G401 (cell line): Measurements from ENCODE around the gene FOXO1. TPM values are rescaled to one million over a fixed set of nuclear protein-coding genes. Genes with fewer than 3 reads are reported as not detected.

Experiments
- DNase-seq: peaks from one replicate; pipeline ENCODE4 v3.0.0-alpha.2; 2015; ENCODE audit warnings: low spot score
- in situ Hi-C: cut with HindIII; loops from 2 replicates; pipeline ENCODE4 v1.10.0; 2016; ENCODE audit warnings: low sequenced_read_pairs, mixed read lengths
- total RNA-seq: library from RNA; depleted of rRNA; stranded (reverse); fragments of >200 nt; shearing (Covaris generic); gene quantifications from 2 replicates; pipeline ENCODE4 v1.2.3, GENCODE V29; 2014

The FOXO1 gene
- total RNA-seq, 1 experiment from 2014 or later: 0.17 TPM

DNA sequence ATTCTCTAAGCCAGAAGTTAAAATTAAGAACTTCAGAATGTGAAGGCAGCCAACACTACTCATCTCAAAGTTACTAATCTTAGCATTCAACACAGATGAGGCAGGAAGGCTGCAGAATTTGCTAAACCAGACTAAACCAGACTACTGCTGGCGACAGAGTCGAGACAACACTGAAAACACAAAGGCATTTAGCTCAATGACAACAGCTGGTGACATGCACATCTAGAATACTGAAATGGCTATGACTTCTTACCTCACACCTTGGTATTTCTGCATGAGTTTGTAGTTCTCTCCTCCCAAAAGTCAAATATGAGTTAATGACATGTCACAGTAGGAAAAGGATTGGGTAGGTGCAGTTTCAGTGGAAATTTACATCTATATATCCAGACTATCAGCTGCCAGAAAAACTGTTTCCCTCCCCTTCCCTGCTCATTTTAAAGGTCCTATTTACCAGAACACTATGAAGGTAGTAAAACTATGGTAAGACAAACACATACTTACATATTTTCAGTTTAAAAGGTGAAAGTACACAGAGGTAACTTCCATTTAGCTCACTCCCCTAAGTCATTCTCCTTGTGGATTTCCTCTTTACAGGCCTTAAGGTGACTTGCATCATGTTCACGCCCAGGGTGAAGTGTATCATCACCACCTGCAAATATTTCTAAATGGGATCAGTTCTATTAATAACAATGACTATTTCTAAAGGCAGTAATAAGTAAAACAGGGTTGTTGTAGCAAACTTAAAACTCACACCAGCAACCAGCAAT is 21.4 kb downstream of the FOXO1 start:
- DNase-seq: no peak

DNA sequence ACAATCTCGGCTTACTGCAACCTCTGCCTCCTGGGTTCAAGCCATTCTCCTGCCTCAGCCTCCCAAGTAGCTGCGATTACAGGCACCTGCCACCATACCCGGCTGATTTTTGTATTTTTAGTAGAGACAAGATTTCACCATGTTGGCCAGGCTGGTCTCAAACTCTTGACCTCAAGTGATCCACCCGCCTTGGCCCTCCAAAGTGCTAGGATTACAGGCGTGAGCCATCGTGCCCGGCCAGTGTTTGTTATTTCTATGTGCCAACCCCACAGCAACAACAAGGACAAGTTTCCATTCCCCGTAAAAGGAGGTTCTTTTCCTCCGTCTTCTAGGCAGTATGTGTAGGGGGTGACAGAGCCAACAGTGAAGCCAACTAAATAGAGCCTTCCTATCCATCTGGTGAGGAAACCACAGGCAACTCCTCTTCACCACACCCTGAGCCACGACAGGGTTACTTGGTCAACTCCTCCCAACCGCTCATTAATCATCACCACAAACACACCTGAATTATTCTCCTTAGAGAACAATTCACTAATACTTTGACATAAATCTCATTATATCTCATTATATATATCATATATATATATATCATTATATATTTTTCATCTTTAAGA is 25.5 kb downstream of the FOXO1 start:
- no peak for DNase-seq
- in situ Hi-C loops: no loop called here

More for the DNA sequence above, 21.4 kb downstream of the FOXO1 start:
- in situ Hi-C loops: no loop called here

DNA sequence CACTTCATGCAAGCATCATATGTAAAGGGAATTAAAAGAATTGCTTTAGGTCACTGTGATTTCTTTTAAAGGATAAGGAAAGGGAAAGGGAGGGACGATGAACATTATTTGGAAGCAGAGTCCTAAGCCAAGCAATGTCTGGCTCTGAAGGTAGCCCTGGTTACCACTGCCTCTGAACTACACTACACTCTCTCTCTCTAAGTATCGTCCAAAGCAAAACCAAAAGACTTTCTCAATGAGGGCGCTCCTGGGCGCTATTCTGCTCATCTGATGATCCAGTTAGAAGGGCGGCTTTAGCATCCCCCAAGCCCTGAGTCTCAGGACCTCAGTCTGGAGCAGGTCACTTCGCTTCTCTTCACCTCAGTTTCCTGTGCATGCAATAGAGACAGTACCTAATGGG is 26.2 kb downstream of the FOXO1 start:
- in situ Hi-C loops: no loop called here
- DNase-seq: no peak

DNA sequence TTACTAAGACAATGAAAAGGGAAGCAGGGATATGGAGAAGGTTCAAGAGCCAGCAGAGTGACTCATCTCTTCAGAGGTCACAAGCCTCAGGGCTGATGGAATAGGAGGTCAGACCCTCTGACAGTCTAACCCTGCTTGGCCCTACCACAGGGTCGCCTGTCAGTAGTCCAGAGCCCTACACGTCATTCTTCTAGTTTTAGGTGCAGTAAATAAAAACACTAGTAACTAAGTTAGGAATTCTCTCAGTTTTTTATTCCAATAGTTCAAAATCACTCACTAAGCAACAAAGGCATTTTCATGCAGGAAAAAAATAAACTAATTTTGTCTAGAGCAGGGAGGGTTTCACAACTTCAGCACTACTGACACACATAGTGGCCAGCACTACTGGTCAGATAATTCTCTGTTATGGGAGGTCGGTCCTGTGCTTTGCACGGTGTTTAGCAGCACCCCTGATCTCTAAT is 27.2 kb downstream of the FOXO1 start:
- in situ Hi-C loops: no loop called here

DNA sequence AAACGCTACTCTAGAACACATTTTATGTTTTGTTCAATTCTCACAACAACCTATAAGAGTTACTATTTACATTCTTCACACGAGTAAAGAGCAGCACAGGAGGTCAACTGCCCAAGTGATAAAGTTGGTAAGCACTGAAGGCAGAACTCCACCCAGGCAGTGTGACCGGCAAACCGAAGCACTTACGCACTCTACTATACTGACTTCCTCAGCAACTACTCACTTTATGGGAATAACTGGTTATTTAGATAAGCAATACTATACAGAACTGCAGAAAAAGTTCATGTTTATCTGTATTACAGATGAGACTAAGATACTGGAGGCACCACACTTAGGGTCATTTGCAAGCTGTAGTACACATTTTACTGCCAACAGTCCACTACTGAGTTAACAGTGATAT is 28.8 kb downstream of the FOXO1 start:
- in situ Hi-C loops: no loop called here
- DNase-seq: no peak

More for the DNA sequence above, 27.2 kb downstream of the FOXO1 start:
- no peak for DNase-seq

DNA sequence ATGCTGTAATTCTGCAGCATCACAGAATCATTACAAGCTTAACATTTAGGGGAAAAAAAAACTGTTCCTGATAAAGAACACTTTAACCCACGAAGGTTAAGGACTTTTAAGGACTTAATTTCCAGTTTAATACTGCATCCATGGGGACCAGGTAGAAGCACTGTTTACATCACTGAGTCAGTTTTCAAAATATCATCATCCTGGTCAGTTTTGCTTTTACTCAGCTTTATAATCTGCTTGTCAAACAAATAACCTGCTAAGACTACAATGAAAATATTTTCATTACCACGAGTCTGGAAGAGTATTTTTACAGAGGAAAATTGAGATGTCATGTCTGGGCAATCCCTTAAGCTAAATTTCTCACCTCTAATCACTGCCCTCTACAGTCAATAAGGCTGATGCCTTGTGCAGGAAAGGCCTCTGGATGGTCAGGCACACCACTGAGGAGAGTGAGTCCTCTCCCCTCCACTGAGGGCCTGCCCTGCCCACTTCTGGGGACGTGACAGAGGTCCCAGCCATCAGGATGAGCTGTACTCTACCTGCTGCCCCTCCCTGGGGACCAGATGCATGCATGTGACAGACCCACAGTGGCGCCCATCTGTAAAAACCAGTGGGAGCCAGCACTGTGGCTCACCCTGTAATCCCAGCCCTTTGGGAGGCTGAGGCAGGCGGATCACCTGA is 31.0 kb downstream of the FOXO1 start:
- no peak for DNase-seq
- in situ Hi-C loops: no loop called here

DNA sequence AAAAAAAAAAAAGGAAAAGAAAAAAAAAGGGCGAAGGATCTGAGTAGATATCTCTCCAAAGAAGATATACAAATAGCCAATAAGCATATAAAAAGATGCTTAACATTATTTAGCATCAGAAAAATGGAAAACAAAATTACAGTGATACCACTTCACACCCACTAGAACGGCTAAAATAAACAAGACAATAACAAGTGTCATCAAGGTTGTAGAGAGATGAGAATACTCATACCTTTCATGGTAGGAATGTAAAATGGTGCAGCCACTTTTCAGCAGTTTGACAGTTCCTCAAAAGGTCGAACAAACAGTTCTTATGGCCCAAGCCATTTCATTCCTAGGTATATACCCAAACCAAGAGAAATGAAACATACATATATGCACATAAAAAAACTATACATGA is 33.5 kb downstream of the FOXO1 start:
- in situ Hi-C loops: no loop called here
- DNase-seq: no peak

DNA sequence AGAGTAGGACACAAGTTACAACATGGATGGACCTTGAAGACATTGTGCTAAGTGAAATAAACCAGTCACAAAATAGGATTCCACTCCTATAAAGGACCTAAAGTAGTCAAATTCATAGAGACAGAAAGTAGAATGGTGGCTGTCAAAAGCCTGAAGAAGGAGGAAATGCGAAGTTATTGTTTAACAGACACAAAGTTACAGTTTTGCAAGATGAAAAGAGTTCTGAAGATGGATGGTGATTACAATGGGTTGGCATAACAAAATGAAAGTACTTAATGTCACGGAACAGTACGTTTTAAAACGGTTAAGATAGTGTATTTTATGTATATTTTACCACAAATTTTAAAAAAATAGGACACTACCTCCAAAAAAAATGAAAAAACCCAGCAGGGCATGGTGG is 34.8 kb downstream of the FOXO1 start:
- in situ Hi-C loops: no loop called here
- no peak for DNase-seq

DNA sequence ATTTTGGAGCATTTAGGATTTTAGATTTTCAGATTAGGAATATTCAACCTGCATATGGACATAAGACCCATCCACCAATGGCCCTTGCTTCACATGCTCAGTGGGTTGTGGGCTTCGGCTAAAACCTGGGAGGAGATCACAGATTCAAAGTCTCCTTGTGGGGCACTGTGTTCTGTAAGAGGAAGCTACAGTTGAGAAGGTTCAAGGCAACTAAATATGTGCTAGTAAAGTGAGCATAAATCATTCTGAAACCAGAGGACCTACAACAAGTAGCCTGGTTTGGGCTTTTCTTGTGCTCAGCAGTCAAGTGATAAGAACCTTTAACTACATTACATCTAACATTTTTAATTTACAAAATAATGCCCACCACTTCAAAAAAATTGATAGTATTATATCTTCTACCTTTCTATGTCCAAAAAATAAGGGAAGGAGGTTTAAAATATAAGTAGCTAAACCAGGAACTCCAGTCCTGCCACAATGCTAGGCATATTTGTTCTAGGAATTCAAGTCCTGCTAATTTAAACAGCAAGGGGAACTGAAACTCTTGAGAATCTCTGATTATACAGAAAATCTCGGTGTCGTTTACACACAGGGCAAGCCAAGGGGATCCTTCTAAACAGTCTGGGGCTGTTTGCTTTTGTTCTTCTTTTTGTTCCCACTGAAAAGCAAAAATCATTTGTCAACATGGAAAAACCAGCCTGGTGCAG is 36.6 kb downstream of the FOXO1 start:
- no peak for DNase-seq
- in situ Hi-C loops: no loop called here

DNA sequence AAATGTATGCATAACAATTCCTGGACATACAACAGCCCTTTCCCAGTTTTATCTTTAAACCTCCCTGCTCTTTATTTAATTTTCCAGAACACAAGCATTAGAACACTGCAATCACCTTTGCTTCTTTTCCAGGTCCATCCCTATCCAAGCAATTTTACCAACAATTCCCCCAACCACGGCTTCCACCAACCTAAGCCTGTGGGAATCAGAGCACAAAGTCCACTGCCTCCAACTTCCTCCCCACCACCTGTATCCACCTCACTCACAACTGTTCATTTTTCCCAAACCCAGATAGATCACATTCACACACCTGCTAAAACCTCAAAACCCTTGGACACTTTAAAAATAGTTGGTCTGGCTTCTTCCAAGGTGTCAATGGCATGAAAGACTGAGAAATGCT is 39.5 kb downstream of the FOXO1 start:
- no peak for DNase-seq
- in situ Hi-C loops: no loop called here

DNA sequence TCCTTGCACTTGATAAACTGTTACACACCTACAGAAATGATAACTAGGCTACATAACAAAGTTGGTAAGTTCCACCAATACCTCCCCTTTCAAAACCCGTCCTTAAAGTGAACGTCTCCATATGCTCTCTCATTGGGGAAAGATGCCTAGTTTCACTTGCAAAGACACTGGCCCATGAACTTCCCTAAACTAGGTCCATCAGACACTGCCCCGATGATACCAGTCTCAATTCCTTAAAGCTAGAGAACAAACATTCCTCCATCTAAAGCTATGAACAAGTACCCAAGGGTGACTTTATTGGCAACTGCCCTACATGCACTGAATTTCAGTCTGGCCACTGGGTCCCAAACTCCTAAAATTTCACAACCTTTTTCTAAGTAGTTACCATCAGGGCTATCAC is 39.9 kb downstream of the FOXO1 start:
- in situ Hi-C loops: no loop called here
- no peak for DNase-seq

DNA sequence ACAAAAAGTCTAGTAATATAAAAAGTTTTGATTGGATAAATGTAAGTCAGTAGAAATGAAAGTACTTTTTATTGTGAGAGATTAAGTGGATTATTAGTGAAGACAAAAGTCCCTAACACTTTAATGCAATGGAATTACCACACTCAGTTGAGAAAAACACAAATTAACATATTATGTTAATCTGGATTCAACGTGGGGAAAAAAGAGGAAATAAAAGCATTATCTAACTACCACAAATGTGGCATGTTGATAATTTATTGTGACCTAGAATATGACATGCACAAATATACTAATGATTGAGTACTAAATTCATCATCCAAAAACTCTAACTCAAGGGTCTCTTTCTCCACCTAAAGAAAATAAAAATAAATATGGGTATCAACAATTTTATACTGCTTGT is 41.5 kb downstream of the FOXO1 start:
- in situ Hi-C loops: no loop called here
- no peak for DNase-seq

DNA sequence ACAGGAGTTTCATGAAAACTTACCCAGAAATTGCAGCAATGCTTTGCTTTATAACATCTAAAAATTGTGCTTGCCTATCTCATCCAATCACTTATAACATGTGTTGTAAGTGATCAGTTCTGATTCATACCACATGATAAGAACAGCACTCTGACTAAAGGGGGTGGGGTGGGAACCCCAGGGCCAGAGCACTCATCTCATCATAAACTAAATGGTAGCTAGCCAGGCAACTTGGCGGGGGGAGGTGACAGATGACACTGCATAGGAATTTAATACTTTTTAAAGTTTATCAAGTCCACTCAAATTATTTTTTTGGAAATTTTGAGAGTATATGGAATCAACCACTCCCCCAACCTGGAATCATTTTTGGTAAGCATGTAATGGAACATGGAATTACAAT is 42.1 kb downstream of the FOXO1 start:
- in situ Hi-C loops: no loop called here
- DNase-seq: no peak

DNA sequence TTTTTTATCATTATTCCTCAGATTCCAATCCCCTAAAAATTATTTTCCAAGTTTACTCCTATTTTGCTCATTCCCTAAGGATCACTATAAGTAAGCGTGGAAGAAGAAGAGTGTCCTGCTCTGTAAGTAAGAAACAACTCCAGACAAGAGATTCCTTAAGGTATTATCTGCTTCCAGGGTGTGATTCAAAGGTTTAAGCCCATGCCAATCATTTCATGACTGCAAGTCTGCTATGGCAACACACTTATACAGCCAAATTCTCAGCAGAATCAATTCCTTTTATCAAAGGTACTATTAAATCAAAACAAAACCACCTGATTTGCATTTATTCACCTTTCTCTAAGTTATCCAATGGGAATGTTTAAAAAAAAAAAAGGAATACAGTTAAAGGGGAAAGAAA is 43.7 kb downstream of the FOXO1 start:
- no peak for DNase-seq
- in situ Hi-C loops: no loop called here

DNA sequence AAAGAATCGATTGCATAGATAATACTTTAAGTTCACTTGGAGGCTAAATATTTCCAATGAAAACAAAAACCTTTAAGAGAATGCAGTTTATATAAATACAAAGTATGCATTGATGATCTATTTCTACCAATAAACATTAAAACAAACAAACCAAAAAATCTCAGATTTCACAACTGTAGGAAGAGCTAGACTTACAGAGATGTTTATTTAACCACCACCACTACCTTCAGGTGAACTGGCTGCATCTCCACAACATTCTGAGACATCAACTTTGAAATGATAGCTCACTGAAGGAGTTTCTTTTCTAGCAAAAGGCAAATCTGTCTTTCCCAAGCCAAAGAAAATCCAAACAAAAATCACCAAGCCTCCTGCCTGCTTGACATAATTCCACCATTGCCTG is 44.2 kb downstream of the FOXO1 start:
- in situ Hi-C loops: no loop called here
- no peak for DNase-seq

DNA sequence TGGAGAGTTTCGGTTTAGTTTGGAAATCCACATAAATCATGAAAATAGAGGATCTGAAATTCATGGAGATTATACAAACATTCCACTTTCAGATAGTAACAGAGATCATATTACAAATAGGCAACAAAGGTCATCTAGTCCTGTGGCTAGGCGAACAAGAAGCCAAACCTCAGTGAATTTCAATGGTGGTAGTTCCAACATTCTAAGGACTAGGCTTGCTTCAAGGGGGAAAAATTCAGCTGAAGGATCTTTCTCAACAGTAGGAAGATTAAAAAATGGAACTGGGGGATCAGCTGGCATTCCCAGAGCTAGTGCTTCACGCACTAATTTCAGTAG is 47.0 kb downstream of the FOXO1 start:
- in situ Hi-C loops: no loop called here
- no peak for DNase-seq

DNA sequence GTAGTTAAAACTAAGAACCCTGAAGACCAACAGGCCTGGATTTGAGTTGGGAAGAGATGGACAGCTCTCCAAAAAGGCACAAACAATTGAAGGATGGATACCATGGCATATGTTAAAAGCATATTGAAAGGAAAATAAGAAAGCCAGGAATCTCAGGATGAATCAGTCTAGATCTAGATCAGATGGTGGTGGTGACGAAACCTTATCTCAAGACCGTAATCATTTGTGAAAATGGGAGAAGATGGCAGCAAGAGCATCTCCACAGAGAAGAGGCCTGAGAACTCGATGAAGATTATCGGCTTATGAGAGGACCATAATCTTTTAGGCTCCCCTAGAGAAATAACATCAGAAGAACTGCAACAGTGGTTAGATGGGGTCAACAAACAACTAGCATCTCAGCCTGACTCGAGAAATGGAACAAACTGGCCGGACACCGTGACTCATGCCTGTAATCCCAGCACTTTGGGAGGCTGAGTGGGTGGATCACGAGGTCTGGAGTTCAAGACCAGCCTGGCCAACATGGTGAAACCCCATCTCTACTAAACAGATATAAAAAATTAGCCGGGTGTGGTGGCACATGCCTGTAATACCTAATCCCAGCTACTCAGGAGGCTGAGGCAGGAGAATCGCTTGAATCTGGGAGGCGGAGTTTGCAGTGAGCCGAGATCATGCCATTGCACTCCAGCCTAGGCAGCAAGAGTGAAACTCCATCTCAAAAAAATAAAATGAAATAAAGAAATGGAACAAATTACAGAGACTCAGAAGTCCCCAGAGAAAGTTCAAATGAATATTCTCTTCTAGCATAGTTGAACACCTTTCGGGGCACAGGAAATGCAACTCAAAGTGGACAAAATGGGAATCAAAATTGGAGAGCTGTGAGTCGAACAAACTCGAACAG is 47.6 kb downstream of the FOXO1 start:
- in situ Hi-C loops: no loop called here
- no peak for DNase-seq

DNA sequence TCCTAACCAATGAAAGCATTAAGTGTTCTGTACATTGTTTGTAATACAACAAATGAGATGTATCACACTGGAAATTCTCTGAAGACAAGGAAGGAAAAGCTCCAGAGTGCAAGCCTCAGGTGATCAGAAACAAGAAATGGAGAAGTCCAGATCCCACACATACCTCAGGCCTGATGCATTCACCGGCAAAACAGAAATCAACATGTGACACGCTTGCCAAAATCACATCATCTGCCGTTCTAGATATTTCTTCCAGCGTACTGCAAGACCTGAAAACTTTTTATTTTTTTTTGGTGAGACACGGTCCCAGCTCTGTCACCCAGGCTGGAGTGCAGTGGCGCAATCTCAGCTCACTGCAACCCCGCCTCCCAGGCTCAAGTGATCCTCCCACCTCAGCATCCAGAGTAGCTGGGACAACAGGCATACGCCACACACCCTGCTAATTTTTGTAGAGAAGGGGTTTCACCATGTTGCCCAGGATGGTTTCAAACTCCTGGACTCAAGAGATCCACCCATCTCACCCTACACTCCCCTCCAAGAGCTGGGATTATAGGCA is 48.6 kb downstream of the FOXO1 start:
- no peak for DNase-seq
- in situ Hi-C loops: no loop called here

DNA sequence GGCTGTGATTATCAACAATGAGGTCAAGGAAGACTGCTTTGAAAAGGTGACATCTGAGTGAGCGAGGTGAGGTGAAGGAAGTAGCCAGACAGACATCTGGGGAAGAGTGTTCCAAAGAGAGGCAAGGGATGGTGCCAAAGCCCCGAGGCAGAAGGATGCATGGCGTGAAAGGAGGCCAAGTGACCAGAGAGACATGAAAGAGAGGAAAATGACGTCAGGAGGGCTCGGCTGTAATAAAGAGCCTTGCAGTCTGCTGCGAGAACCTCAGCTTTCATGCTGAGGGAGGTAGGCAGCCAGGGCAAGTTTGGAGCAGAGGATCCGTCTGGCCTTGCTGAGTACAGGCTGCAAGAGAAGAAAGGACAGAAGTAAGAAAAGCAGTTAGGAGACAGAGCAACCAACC is 50.8 kb downstream of the FOXO1 start:
- DNase-seq: no peak
- in situ Hi-C loops: no loop called here
